HG03280 (cell line): ENCODE results near the gene ADAMTSL3.
"Not testable (repeated sequence)": the region's sequence is repeated elsewhere in the genome, so short reads cannot be mapped to it uniquely, and the experiment has no call there.

Experiments
- ATAC-seq: cut with Tn5 transposase; IDR thresholded peaks from one replicate; pipeline ENCODE4 v1.9.1; 2021; ENCODE audit warnings: mild to moderate bottlenecking, moderate library complexity; ENCODE audit not compliant: unreplicated experiment

Gene ADAMTSL3

GRCh38 chr15:83747050-83747717, 93.3 kb downstream of the ADAMTSL3 start:
- no peak for ATAC-seq

- ATAC-seq, result no peak
Measured at GRCh38 chr15:83747718-83748110, 93.8 kb downstream of the ADAMTSL3 start.

- ATAC-seq, result no peak
Measured at GRCh38 chr15:83753872-83754493, 100.1 kb downstream of the ADAMTSL3 start.

GRCh38 chr15:83757291-83757690, 103.4 kb downstream of the ADAMTSL3 start:
- ATAC-seq, result not testable (repeated sequence)

GRCh38 chr15:83762367-83762766, 108.4 kb downstream of the ADAMTSL3 start:
- ATAC-seq, result no peak

- no peak for ATAC-seq
Measured at GRCh38 chr15:83764201-83764838, 110.4 kb downstream of the ADAMTSL3 start.

GRCh38 chr15:83766339-83766738, 112.4 kb downstream of the ADAMTSL3 start:
- ATAC-seq, result no peak

- ATAC-seq, result no peak
Measured at GRCh38 chr15:83767741-83768140, 113.8 kb downstream of the ADAMTSL3 start.

- ATAC-seq, result no peak
Measured at GRCh38 chr15:83769411-83769999, 115.6 kb downstream of the ADAMTSL3 start.

GRCh38 chr15:83775738-83776137, 121.8 kb downstream of the ADAMTSL3 start:
- no peak for ATAC-seq

- ATAC-seq, result no peak
Measured at GRCh38 chr15:83776986-83777385, 123.1 kb downstream of the ADAMTSL3 start.

- no peak for ATAC-seq
Measured at GRCh38 chr15:83783227-83783626, 129.3 kb downstream of the ADAMTSL3 start.

- ATAC-seq, result no peak
Measured at GRCh38 chr15:83784975-83785374, 131.1 kb downstream of the ADAMTSL3 start.

GRCh38 chr15:83786336-83786735, 132.4 kb downstream of the ADAMTSL3 start:
- ATAC-seq, result no peak

GRCh38 chr15:83793069-83793468, 139.1 kb downstream of the ADAMTSL3 start:
- no peak for ATAC-seq

GRCh38 chr15:83794209-83794608, 140.3 kb downstream of the ADAMTSL3 start:
- ATAC-seq, result no peak

- no peak for ATAC-seq
Measured at GRCh38 chr15:83809345-83809744, 155.4 kb downstream of the ADAMTSL3 start.

GRCh38 chr15:83810110-83810509, 156.2 kb downstream of the ADAMTSL3 start:
- no peak for ATAC-seq

- no peak for ATAC-seq
Measured at GRCh38 chr15:83813682-83814081, 159.8 kb downstream of the ADAMTSL3 start.

- ATAC-seq, result no peak
Measured at GRCh38 chr15:83815506-83815905, 161.6 kb downstream of the ADAMTSL3 start.

- ATAC-seq, result no peak
Measured at GRCh38 chr15:83816124-83816883, 162.4 kb downstream of the ADAMTSL3 start.
